ENCODE results near the gene ZNF668.

The ZNF668 gene

GRCh38 chr16:31042866-31043265 is 31.2 kb downstream of the ZNF668 start:
- H3K4me3 ChIP-seq (ENCODE audit: control insufficient read depth, low read depth, low read length), result no peak overlapping the region
- TF ChIP-seq CTCF (IDR thresholded peaks at IDR 0.05; ENCODE audit: control insufficient read depth, insufficient read depth, low read depth, low read length, missing control alignments), result no peak
- DNase-seq (ENCODE audit: low read depth), result no peak

GRCh38 chr16:31038993-31039392 is 35.0 kb downstream of the ZNF668 start:
- no peak for TF ChIP-seq CTCF (IDR thresholded peaks at IDR 0.05; ENCODE audit: control insufficient read depth, insufficient read depth, low read depth, low read length, missing control alignments)
- no peak for DNase-seq (ENCODE audit: low read depth)

GRCh38 chr16:31036691-31037090 is 37.3 kb downstream of the ZNF668 start:
- no peak overlapping the region for H3K4me3 ChIP-seq (ENCODE audit: control insufficient read depth, low read depth, low read length)
- TF ChIP-seq CTCF (IDR thresholded peaks at IDR 0.05; ENCODE audit: control insufficient read depth, insufficient read depth, low read depth, low read length, missing control alignments), result no peak
- no peak for DNase-seq (ENCODE audit: low read depth)

More at GRCh38 chr16:31038993-31039392, 35.0 kb downstream of the ZNF668 start:
- H3K4me3 ChIP-seq (ENCODE audit: control insufficient read depth, low read depth, low read length), result no peak overlapping the region

- no peak for DNase-seq (ENCODE audit: low read depth)
- H3K4me3 ChIP-seq (ENCODE audit: control insufficient read depth, low read depth, low read length), result peak overlapping the region; percentile 56
These were observed 40.1 kb downstream of the ZNF668 start for GRCh38 chr16:31033709-31034492.

GRCh38 chr16:31032736-31033708 is 41.0 kb downstream of the ZNF668 start, which contains the start of gene STX4:
Gene STX4, plus strand, starts transcription at chr16:31033558. Its CDS starts 248 bp downstream, at chr16:31033806.
- H3K4me3 ChIP-seq (ENCODE audit: control insufficient read depth, low read depth, low read length), result peak within 1 kb of the TSS; percentile 56
- peak; percentile 86 for DNase-seq (ENCODE audit: low read depth)
- peak; percentile 14 for TF ChIP-seq CTCF (IDR thresholded peaks at IDR 0.05; ENCODE audit: control insufficient read depth, insufficient read depth, low read depth, low read length, missing control alignments)

More at GRCh38 chr16:31033709-31034492, 40.1 kb downstream of the ZNF668 start:
- TF ChIP-seq CTCF (IDR thresholded peaks at IDR 0.05; ENCODE audit: control insufficient read depth, insufficient read depth, low read depth, low read length, missing control alignments), result no peak

GRCh38 chr16:31031276-31031675 is 42.8 kb downstream of the ZNF668 start:
- no peak overlapping the region for H3K4me3 ChIP-seq (ENCODE audit: control insufficient read depth, low read depth, low read length)
- DNase-seq (ENCODE audit: low read depth), result no peak
- TF ChIP-seq CTCF (IDR thresholded peaks at IDR 0.05; ENCODE audit: control insufficient read depth, insufficient read depth, low read depth, low read length, missing control alignments), result no peak
